HS-27A (cell line): ENCODE data around the gene INTS6.

Experiments used
- DNase-seq: peaks from one replicate; pipeline ENCODE4 v3.0.0-alpha.2; 2012; ENCODE audit warnings: low read depth, missing footprints

Gene INTS6

DNA sequence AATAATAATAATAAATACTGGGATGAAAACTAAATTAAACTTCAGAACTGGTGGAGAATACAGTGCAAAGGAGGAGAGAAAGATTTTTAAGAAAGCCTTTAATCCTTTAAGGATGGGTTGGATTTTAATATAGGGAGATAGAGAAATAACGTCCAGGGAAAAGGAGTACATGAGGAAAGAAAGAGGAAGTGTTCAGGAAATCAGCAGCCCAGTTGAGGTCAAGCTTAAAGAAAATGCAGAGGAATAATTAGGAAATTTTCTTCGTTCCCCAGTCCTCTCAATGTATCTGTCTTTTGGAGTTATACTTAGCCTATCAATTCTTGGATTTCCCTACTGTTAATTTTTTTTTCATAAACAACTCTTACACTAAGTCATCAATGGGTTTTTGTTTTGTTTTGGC, 47.7 kb downstream of the INTS6 start:
- no peak for DNase-seq

DNA sequence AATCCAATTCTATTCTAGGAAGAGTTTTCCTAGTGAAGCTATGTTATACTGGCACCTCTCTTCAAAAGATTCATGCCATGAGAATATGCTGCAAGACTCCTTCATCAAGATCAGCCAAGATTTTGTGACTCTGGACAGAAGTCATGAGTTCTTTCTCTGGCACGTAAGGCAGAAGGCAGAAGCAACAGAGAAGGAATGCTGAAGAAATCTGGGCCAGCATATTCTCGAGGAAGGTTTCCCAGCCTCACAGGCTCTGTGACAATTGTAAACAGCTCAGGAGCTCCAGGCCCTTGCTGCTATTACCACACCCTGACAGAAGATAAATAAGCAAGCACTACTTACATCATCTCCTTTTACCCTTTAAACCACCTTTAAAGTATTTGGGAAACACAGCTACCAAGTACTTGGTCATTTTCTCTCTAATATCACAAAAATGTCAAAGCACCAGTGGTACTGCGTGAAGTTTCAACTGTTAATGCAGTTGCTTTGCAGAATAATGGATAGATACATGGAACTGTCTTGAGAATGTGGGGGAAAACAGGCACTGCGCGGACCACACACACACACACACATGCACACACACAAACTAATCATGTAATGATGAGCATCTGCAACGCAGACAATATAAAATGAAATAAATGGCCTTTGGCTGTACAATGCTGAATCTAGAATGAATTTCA, 55.4 kb downstream of the INTS6 start:
- no peak for DNase-seq

DNA sequence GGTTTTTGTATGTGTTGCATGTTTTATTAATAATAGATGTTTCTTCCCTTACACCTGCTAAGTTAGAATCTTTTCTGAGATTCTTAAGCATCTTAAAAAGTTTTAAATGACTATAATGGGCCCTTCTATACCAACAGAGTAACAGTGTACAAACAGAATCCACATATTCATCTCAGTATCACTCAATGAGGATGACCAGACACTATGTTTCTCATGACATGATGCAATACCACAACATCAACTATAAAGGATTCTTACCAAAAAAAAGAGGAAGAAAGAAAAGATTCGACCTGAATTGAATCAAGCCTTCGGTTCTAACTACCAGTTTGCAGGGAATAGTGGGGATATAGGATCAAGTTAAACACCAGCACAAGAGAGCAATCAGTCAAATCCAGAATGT, 56.5 kb downstream of the INTS6 start:
- no peak for DNase-seq

DNA sequence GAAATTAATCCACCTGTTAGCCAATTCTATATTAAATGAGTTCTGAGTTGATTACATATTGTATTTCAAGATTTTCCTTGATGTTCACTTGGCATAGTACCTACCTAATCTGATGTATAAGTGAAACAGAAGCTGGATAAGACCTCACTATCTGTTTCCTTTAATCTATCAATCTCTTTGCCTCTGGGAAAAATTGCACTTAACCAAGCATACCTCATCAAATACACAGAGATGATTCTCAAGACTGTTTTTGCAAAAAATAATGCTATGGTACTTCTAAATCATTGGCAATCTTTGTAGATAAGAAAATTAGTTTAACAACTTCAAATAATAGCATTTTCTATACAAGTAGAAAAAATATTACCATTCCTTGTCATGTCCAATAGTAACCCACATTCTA, 58.1 kb downstream of the INTS6 start:
- DNase-seq = no peak

DNA sequence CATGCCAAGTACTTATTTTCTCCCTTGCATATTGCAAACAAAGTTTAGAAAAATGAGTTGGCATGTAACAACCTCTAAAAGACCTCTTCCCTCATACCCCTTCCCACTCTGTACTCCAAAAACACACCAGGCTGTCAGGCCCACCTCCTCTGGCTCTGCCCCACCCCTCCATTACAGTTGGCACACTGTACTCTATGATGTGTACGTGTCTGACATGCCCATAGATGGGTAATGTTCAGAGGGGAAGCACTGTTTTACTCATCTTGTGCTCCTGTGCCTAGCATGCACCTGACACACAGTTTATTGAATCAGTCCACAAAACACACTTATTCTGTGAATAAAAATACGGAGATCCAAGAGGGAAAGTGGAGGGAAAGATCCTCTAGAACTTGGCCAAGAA, 67.7 kb downstream of the INTS6 start:
- DNase-seq = no peak

DNA sequence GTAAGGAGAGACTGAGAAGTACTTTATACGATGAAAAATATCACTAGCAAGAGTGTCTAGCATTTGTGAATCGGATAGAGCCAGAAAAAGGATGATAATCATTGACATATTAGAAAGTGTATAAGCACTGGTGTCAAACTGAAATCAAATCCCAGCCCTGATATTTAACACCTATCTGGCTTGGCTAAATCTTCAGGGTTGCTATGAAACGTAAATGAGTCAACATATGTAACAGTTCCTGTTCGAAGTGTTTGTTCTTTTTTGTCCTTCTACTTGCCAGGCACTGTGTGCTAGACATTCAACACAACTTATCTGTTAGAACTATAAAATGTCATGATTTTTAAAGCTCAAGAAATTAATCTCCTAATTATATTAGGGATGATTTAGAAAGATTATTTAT, 72.6 kb downstream of the INTS6 start:
- DNase-seq = no peak

DNA sequence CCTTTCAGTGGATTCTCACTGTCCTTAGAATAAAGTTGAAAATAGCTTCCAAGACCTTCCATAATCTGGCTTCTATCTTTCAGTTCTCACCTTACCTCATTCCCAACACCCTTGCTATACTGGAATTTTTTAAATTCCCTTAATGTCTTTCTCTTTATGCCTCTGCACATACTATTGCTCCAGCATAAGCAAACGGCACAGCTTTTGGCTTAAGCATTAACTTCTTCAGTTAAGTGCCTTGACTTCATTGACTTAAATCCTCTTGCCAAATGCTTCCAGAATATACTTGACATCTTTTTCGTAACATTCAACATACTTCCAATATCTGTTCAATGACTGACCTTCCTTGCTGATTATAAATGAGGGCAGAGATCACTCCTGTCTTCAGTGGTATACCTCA, 79.4 kb downstream of the INTS6 start:
- no peak for DNase-seq

DNA sequence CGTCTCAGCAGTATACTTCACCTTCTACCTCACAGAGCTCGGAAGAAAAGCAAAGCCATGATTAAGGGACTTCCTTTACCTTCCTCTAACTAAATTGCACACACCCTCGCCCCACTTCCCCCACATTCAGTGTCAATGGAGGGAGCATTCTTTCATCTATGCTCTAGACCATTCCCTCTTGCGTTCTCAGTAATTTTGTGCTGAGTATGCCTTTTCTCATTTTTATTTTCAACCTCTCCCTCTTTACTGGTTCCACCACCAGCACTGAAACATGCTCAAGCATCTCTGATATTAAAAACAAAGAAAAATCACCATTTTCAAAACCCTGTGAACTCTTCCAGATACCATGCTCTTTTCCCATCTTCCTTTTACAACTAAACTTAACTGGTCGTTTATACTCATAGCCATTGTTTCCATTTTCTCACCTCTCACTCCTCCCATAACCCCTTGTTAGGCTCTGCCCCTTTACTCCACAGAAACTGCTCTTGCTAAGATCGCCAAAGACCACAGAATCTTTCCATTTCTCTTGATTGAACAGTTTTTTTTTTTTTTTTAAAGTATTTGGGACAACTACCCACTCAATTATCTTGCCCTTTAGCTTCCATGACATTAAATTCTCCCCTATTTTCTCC, 81.0 kb downstream of the INTS6 start:
- no peak for DNase-seq

DNA sequence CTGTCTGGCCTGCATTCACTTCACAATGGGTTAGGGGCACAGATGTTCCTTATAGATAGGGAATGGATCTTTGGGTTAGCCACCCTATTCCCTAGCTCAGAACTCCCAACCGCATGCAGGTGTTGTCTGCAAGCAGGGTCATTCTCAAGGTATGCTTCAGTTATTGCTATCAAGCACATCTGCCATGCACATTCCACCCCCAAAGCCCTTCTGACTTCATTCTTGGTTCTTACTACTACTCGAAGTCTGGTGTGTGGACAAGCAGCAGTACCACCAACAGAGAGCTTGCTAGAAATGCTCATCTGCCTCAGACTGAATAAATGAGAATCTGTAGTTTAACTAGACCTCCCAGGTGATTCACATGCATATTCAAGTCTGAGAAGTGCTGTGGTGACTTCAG, 82.0 kb downstream of the INTS6 start:
- no peak for DNase-seq

DNA sequence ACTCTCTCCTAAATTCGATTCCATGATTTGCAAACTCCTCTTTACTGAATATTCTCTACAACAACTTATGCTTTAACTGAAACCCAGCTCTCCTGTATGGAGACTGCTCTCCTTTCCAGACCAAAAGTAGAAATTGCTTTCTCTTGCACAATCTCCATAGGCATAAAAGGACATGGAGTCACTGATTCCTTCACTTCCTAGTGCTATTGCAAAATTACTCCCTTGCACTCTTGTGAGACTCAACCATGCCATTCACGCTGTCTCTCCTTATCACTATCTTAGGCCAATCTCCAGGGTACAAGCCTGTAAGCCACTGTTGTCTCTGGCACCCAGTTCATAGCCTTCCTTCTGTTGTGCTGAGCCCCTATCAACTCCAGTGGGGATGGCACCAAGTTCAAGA, 82.7 kb downstream of the INTS6 start:
- DNase-seq = no peak

DNA sequence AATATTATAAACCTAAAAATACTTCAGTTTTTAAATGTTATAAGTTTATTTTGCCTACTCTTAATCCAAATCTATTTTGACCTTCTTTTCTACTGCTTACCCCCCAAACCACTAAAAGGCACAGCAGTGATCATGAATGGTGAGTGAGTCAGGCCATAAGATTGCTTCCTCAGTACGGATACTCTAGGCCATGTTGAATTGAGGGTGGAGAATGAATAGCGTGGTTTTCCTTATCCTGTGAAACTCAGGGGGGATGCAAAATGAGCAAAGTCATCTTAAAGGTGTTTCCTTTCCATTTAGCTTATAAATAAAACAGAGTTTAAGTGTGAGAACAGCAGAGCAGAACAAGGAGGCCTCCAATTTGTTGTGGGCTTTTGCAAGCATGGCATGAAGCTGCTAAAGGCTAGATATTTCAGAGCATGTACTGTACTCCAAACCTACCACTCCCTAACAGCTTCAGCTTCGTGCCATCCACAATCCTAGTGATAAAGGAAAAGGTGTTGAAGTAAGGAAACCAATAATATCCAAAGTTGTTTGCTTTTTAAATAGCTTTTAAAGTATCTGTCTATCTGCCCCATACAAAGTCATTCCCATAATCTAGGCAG, 88.3 kb downstream of the INTS6 start:
- DNase-seq = peak; percentile 14

DNA sequence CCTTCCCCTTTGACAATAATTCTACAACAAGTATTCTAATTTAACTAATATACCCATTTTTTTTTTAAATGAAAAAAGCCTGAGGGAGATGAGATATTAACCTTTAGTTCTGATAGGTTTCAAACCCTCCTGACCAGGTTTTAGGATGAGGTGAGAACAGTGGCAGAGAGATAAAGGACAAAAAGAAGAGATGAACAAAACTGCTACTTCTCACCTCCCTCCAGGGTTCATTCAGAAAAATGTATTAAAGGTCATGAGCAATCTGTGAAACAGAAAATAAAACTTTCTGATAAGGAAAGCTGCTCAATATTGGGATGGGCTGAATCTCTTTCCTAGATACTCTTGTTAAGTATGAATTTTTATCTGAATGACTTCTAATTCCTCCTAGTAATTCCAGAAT, 89.2 kb downstream of the INTS6 start:
- DNase-seq = no peak

DNA sequence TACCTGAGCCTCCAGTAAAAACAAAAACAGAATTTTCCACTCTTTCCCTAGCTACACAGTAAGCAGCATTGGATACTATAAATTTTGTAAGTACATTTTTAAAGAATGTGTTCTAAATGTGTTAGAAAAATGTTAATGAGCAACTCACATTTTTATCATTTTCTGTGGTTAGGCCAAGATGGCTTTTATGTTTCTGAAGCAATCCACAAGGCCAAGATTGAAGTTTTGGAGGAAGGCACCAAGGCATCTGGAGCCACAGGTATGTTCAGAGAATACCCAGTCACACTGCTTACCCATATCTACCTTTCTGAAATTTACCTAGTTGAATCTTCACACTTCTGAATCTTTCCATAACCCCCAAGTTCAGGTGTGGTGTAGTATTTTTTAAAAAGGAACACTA, 91.7 kb downstream of the INTS6 start:
- DNase-seq = no peak

DNA sequence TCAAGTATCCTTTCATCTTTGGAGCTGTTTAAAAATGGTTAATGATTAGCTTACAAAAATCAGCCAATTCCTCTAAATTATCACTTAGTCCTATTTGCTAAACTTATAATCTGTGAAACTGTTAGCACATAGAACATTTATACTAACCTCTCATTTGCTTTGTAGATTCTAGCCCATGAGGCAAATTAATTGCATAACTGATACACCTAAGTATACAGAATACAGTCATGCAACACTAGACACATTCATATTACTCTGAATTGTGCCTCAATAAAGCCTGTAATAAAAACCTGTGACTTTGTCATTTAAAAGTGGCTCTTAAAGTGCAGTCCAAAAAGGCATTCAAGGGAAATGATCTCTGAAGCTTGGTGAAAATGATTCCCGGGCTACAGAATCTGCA, 92.3 kb downstream of the INTS6 start:
- no peak for DNase-seq

DNA sequence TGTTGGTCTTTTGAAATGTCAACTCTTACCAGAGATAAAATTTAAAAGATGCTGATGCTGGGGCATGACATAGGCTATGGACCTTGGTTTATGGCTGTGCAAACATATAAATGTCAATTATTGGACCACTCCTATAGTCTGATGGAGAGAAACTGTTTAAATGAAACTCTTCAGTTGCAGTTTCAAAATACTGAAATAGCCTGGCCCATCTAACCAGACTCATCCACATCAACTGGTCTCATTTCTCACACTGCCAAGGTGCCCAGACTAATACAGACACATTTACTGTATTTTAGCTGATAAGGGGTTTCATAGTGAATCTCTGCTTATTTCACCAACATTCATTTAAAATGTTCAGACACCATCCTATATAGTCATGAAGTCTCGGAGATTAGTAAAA, 93.5 kb downstream of the INTS6 start:
- no peak for DNase-seq

DNA sequence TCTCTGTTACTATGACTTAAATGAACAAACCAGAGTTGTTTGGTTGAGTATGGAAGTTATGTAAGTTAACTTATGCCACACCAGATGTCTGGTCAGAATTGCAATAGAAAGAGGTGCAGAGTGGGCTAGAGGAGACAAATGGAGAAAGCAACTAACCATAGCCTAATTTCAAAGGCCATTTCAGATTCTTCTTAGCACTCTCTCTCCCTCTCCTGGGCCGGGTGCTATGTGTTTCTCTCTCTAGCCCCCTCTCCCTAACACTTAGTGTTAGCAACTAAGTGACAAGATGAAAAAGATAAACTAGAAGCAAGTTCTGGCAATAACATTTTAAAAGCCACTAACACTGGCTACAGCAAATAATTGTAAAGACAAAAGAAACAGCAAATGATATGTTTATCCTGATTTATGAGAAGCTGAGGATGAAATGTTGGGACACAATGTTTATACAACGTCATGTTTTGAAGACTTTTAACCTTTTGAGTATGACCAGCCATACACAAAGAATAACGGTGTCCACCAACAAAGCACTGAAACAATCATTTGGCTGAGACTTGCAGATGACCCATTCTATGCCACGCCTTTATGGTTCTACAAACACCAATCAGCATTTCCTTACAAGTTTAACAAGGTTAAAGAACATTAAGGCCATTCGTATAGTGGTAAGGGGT, 94.8 kb downstream of the INTS6 start:
- DNase-seq = no peak

DNA sequence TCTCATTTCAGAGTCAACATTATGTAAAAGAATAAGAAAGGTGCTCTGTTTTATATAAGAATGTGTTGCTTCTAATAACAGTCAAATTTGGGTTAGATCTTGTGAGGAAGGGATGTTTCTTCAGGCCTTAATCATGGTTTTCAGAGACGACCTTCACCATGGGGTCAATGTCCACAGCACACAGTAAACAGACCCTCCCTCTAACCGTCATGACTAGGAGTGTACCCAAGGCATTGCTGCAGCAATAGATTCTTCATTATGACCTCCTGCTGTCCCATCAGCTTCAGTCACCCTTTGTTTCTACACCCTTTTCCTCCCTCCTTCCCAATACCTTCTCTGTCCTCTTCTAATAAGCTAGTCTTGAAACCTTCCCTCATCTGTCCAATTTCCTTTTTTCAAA, 97.6 kb downstream of the INTS6 start:
- DNase-seq = no peak

DNA sequence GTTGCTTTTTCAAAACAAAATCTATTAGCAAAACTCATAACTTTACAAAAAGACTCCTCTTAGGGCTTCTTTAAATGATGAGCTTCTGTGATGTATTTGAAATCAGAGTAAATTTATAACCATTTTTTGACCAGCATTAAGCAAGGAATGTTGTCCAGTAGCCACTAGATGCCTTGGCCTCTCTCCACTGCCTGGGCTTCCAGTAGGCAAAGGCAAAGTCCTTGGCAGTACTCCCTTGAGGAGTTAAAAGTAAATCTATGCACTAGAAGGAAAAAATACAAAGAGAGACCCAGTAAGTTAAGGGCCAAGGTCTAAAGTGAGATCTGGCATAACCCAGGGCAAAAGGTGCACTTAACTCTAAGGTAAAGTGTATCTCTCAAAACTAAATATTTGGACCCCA, 103.8 kb downstream of the INTS6 start:
- no peak for DNase-seq

DNA sequence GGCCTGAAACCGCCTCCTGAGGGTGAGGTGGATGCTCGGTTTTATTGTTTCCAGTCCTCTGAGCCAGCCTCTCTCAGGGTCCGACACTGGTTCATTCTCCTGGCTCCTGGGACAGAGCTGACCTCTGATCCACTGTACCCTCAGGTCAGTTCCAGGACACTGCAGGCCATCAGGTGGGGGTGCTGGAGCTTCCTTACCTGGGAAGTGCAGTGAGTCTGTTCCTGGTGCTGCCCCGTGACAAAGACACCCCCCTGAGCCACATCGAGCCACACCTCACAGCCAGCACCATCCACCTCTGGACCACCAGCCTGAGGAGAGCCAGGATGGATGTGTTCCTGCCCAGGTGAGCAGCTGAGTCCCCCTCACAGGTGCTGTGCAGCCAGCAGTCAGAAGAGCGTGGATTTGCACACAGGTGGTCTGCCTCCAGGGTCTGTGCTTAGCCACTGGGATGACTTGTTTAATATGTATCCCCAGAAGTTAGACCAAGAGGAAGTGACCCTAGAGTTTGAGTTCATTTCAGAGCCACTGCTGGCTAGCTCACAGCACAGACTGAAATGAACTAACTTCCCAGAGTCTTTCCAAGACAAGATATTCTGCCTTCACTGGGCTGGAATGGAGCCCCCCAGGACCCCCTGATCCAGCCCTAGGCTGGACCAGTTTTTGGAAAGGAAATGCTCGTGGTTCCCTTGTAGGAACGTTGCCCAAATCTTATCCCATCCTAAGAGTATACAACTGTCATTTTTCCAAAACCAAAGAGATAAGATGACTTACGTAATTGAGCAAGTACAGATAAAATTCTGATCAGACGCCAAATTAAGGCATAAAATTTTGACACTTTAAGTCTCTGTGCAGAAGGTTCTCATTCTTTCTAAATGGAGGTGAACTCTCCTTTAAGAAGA, 104.5 kb downstream of the INTS6 start:
- DNase-seq = no peak

DNA sequence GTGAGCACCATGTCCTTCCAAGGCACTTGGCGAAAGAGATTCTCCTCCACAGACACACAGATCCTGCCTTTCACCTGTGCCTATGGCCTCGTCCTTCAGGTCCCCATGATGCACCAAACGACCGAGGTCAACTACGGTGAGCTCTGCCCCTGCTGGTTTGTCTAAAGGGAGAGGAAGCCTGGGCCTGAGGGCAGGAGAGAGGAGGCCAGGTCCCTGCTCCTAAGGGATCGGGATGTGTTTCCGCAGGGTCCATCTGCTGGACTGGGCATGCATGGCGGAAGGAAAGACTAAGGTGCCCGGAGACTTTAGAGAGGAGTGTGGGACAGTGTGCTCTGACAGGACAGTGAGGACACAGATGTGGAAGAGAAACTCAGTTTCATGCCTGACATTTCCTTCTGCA, 105.7 kb downstream of the INTS6 start:
- DNase-seq = no peak

DNA sequence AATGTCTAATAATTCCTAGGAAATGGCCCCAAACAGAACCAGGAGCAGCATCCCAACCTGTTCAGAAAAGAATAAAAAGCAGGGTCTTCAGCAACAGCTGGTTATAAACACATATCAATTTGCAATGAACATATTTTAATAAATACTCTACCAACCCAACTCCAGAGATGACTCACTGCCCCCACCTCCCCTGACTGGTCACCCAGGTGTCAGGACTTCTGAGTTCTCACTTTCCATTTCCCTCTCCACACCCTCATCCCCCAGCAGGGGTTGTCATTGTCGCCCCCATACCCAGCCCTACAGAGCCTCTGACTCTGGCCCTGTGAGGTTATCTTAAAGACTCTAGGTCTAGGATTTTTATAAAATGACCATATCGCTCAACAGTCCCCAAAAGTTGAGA, 106.4 kb downstream of the INTS6 start:
- no peak for DNase-seq

DNA sequence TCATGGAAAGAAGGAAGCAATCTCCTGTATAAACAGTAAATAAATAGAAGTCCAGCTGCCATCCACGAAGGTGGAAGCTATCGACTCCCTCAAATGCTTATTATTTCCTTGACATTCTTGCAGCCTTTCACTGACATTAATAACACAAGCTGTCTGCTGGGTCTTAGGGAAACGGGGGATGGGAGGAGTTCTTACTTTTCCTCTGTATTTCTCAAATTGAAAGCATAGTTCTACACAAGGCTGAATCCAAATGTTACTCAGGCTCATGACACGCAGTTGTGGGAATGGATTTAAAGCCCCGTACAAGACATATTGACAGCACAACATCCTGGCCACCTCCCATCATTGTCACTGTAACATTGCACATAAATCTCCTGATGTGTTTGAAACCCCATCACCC, 109.4 kb downstream of the INTS6 start:
- no peak for DNase-seq
